ENCODE results near the gene SHISA7.
A peak's percentile ranks its signal among the peaks of the same experiment; 100 is the strongest.

Gene SHISA7

DNA sequence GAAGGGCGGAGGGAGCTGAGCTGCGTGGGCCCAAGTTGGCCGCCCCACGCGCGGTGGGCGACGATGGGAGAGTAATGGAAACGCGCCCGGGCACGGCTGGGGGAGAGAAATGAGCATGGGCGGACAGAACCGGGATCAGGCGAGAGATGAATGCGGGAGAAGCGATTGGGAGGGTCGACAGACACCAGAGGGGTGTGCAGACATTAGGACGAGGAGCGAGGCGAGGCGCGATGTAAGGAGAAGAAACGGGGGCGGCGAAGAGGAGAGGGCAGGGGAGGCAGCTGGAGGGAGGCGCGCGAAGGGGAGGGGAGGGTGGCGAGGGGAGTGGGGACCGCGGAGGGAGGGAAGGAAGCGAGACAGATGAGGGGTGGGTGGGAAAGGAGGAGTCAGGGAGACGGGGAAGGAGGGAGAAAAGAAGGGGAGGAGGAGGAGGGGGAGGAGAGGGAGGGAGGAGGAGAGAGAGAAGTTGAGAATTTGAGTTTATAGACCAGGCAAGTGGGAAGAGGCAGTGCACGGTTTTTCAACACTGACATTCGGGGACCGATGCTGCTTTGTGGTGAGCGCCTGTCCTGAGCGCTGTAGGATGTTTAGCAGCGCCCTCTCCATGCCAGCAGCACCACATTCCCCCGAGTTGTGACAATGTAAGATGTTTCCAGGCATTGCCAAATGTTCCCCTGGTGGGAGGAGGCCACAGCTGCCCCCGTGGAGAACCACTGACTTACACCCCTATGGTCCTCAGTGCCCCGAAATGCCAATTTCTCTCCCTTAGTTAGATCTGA lies at the start of gene SHISA7:
Gene SHISA7 (minus strand): TSS at position 256 of the 779 bp plus-strand sequence. CDS start 437 bp downstream, outside the sequence.
- peak; percentile 49 for DNase-seq

DNA sequence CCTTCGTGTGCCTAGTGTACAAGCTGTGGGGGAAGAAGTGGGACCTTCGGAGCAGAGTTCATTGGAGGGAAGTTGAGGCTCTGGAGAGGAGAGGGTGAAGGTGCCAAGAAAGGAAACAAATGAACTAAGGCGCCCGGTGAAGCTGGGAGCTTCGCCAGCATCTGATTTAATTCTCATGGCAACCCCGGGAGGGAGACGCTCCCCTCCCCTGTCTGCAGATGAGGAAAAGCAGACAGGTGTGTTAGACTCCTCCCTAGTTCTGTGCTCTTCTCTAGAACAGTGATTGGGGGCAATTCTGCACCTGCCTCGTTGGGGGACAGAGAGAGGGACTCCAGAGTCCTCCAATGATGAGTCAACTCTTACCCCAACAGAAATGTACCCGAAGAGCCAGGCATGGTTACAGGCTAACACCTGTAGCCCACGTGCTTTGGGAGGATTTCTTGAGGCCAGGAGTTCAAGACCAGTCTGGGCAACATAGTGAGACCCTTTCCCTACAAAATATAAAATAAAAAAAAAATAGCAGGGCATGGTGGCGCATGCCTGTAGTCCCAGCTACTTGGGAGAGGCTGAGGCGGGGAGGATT lies 49.4 kb upstream of the SHISA7 start:
- no peak for DNase-seq

GRCh38 chr19:55491546-55492360 lies 48.7 kb upstream of the SHISA7 start:
- no peak for DNase-seq

- no peak for DNase-seq
Observed at GRCh38 chr19:55490478-55491432, 47.7 kb upstream of the SHISA7 start.

GRCh38 chr19:55489711-55490477 lies 46.8 kb upstream of the SHISA7 start:
- DNase-seq: peak; percentile 37

DNA sequence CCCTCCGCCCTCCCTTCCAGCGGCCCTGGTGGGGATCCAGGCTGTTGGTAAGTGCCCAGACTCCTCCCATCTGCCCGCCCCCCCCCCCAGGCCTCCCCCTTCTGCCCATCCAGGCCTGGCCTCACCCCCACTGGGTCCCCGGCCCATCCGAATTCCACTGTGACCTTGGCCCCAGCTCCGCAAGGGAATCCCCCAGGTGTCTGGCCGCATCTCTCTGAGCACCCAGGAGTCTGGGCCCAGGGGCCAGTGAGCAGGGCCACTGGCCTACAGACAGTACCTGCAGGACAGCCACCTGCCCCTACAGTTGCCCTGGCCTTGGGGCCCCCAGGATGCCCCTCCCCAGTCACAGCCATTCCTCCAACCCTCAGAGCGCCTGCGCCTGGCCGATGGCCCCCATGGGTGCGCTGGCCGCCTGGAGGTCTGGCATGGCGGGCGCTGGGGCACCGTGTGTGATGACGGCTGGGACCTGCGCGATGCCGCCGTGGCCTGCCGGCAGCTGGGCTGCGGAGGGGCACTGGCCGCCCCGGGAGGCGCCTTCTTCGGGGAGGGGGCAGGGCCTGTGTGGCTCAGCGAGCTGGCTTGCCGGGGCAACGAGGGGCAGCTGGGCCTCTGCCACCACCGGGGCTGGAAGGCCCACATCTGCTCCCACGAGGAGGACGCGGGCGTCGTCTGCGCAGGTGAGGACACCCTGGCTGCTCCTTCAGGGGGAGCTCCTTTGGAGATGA lies 46.0 kb upstream of the SHISA7 start:
- DNase-seq: no peak

DNA sequence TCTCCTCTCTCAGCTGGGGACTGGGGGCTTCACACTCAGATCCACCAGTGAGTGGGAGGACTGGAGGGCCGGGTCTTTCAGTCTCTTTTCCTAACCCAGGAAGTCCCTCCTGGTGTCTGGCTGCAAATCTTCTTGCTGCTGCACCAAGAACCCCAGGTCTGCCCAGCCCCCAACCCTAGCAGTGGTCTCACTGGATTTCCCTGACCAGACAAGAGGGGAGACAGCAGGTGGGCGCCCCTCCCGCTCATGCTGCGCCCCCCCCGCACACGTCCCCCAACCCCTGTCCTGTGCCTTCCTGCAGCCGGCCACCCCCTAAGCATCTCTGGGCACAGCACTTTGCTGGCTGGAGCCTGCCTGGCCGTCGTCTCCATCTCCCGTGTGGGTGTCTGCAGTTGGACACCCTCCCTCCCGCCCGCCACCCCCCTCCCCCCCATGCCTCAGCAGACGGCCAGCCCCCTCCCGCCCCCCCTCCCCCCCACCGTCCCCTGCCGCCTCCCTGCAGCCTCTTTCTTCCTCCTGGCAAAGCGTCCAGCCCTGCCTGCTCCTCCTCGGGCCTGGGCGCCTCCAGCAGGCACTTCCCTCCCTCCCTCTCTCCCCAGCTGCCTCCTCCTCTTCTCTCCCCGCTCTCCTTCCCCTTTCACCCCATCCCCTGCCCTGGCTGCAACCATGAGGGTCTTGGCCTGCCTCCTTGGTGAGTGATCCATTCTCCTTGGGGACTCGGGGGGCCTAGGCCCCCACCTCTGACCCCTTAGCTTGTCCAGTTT lies 45.0 kb upstream of the SHISA7 start, which contains the start of gene SSC5D:
Gene SSC5D (plus strand): TSS at position 513 of the 764 bp plus-strand sequence. CDS start 154 bp downstream, at position 667.
- DNase-seq: peak; percentile 27

DNA sequence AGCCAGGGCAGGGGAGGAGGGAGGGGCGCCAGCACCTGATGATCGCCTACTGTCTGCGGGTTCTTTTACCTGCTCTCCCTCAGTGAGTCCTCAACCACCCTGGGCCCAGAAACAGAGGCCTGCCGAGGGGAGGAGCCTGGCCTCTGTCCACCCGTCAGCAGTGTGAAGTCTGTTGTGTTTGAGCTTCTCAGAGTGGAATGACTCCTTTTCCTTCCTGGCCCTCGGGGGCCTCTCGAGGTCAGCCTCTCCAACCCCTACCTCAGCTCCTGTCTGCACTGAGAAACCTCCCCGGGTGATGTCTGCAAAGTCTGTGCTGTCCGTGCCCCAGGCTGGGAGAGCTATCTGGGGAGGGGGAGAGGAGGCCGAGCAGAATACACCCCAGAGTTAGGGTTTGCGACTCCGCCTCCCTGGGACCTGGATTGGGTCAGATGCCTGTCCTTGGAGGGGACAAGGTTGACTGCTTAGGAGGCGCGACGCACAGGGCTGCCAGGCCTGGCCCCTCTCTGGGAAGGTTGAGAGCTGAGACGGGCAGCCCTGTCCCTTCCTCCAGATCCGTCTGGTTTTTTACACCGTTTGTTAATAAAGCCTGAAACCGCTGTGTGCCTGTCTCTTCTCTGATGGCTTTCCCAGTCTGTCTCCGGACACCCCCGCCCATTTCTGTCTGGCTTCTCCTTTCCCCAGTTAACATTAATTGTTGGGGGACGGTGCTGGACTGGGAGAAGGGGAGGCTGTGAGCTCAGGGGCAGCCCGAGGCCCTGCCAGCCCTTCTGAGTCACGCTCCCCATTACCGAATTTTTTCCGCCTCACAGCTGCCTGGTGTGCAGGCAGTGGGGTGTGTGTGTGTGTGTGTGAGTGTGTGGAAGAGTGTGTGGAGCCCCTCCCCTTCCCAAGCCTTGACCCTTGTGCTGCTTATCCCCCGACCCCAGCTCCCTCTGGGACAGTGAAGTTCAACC lies 44.1 kb upstream of the SHISA7 start:
- DNase-seq: no peak

DNA sequence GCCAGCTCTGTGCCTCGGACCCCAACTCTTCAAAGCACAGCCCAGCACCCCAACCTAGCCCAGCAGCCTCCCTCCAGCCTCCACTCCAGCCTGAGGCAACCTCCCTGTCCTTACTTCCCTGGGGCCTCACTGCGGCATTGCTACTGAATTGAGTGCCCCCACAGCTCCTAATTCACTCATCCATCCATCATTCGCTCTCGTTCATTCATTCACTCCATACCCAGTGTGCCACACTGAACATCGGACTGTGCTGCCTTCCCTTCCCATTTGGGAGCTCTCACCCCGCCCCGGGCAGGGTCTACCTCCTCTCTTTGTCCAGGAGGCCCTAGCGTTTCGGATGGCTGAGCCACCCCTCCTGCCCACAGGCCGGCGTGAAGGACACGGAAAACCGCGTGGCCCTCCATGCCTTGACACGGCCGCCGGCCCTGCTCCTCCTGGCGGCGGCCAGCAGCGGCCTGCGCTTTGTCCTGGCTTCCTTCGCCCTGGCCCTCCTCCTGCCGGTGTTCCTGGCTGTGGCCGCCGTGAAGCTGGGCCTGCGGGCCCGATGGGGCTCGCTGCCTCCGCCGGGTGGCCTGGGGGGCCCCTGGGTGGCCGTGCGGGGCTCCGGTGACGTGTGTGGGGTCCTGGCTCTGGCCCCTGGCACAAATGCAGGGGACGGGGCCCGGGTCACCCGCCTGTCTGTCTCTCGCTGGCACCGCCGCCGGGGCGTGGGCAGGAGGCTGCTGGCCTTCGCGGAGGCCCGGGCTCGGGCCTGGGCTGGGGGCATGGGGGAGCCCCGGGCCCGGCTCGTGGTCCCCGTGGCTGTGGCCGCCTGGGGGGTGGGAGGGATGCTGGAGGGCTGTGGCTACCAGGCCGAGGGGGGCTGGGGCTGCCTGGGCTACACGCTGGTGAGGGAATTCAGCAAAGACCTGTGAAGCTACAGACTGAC lies 43.2 kb upstream of the SHISA7 start:
- DNase-seq: no peak

- DNase-seq: peak; percentile 52
Observed at GRCh38 chr19:55485439-55486011, 42.4 kb upstream of the SHISA7 start.

DNA sequence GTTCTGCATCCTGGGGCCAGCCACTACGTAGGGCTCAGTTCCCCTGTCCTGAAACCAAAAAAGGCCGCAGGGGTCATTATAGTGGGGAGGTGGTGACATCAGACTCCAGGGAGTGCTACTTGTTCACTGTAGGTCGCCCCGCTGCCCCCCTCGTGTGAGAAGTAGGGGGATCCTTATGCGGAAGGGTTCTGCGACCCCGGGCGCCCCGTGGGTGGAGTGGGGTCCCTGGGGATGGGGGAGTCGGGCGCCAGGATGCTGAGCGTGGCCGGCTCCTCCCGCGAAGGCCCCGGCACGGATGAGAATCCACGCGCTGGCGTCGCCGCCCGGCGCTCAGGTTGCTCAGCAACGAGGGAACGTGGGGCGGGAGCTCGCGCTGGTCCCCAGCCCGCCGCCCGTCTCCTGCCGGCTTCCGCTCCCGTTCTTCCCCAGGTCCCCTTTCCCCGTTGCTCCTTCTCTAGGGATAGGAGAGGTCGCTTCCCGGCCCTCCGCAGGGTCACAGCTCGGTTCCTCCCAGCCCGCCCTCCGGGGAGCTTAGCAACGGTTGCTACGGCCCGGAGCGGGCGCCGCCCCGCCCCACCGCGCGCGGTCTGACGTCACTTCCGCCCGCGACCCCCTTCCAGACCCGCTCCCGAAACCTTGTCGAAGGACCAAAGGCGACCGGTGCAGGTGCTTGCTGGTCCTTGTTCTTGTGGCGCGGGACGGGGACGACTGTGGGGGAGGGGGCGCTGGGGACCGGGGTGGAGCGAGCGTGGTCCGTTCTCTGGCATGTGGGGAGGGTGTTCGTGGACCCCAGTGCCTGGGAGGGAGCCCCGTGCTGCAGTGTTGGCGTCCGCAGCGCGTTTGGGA lies 41.7 kb upstream of the SHISA7 start, which contains the start of gene NAT14:
Gene NAT14 (plus strand): TSS at position 596 of the 846 bp plus-strand sequence. CDS start 521 bp downstream, outside the sequence.
- DNase-seq: peak; percentile 86

DNA sequence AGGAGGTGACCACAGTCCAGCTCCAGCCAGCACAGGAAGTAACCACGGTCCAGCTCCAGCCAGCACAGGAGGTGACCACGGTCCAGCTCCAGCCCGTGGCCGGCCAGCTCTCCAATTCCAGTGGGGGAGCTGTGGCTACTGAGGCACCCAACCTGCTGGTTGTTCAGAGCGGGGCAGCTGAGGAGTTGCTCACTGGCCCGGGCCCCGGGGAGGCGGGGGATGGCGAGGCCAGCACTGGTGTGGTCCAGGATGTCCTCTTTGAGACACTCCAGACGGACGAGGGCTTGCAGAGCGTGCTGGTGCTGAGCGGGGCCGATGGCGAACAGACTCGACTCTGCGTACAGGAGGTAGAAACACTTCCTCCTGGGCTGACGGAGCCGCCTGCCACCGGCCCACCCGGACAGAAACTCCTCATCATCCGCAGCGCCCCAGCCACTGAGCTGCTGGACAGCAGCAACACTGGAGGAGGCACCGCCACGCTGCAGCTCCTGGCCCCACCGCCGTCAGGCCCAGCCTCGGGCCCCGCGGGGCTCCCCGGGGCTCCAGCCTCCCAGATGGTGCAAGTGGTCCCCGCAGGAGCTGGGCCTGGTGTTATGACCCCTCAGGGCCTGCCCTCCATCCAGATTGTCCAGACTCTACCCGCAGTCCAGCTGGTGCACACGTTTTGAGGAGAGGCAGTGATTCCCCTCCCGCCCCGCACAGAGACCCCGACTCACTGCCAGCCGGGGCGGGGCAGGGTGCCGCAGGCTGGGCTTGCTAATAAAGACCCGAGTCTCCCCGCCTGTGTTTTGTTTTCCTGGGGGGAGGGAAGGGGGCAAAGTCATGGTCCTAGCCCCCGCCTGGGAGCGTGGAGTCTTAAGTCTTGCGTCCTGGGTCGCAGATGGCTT lies 40.8 kb upstream of the SHISA7 start:
- no peak for DNase-seq

DNA sequence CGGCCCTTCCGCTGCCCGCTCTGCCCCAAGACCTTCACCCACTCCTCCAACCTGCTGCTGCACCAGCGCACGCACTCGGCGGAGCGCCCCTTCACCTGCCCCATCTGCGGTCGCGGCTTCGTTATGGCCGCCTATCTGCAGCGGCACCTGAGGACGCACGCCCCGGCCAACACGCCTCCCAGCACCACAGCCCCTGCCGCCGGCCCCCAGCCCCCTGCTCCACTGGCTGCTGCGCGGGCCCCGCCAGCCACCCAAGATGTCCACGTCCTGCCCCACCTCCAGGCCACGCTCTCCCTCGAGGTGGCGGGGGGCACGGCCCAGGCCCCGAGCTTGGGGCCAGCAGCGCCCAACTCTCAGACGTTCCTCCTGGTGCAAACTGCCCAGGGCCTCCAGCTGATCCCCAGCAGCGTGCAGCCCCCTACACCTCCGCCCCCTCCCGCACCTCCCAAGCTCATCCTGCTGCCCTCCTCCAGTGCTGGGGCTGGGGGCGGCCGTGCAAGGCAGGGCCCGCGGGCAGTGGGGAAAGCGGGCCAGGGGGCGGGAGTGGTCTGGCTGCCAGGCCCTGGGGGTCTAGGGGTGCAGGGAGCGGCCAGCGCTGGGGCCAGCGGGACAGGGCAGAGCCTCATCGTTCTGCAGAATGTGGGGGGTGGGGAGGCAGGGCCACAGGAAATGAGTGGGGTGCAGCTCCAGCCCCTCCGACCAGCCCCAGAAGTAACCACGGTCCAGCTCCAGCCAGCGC lies 40.0 kb upstream of the SHISA7 start:
- no peak for DNase-seq
